ENCODE data around the gene TFAP2A. TPM values are rescaled to one million over a fixed set of nuclear protein-coding genes. Genes with fewer than 3 reads are reported as not detected.

Gene TFAP2A
- polyA plus RNA-seq, 2 of the 4 experiments (the other 2 are of a cell fraction) = 13.1 to 26.9 TPM

GRCh38 chr6:10431423-10432164, 16.7 kb upstream of the TFAP2A start:
- peaks cover 30% of the 10 kb centered on the region for H3K4me1 ChIP-seq
- peak overlapping the region; percentile 7 to 74; a peak in 3 of 6 replicates for H3K27ac ChIP-seq
- ChIA-PET POLR2A (no interaction called here), CTCF (interaction anchor here (1.0 kb wide), 2 partner anchors 8 to 17 kb away, joined by 3 to 4 read pairs; partner anchors contain the start of gene TFAP2A)
- no peaks in the 10 kb centered on the region for H3K9me3 ChIP-seq
- WGBS (ENCODE audit: missing lambda C conversion rate) = 89% methylated on average over 7 of the region's 7 CpGs
- ATAC-seq (no peak), FAIRE-seq (no peak), DNase-seq (ENCODE audit: low read depth in 1 of 2, low spot score in 1 of 2) (no peak)
- no peak overlapping the region for H3K4me3 ChIP-seq
- TF ChIP-seq MAX (IDR thresholded peaks at IDR 0.05) = no peak
- TF ChIP-seq SMC3 (IDR thresholded peaks at IDR 0.05) = no peak
- TF ChIP-seq EP300 (IDR thresholded peaks at IDR 0.05) = no peak
- TF ChIP-seq TFCP2L1 (CRISPR knock-in tag; IDR thresholded peaks at IDR 0.05) = no peak
- no peak for TF ChIP-seq SREBF2 (IDR thresholded peaks at IDR 0.05)
- no peak for TF ChIP-seq JUN (IDR thresholded peaks at IDR 0.05)
- no peak for TF ChIP-seq TP53 (CRISPR knock-in tag; IDR thresholded peaks at IDR 0.05)
- no peak for TF ChIP-seq FOSB (CRISPR knock-in tag; IDR thresholded peaks at IDR 0.05)
- TF ChIP-seq POLR2A (IDR thresholded peaks at IDR 0.05; ENCODE audit: low read length) = no peak
- no peak for TF ChIP-seq HOXB13 (CRISPR knock-in tag; IDR thresholded peaks at IDR 0.05; ENCODE audit: low read depth)
- TF ChIP-seq FOXS1 (CRISPR knock-in tag; IDR thresholded peaks at IDR 0.05) = no peak
- TF ChIP-seq PBX3 (IDR thresholded peaks at IDR 0.05) = no peak
- TF ChIP-seq USF2 (IDR thresholded peaks at IDR 0.05) = no peak
- TF ChIP-seq CHD4 (IDR thresholded peaks at IDR 0.05; ENCODE audit: borderline replicate concordance) = no peak
- TF ChIP-seq REST (IDR thresholded peaks at IDR 0.05) = no peak
- no peak for TF ChIP-seq MAZ (IDR thresholded peaks at IDR 0.05; ENCODE audit: borderline replicate concordance, low read depth, low read length)
- H3K4me2 ChIP-seq = no peak overlapping the region

- DNase-seq (ENCODE audit: low read depth in 1 of 2, low spot score in 1 of 2) (peak in 1 of 2 experiments; percentile 64), ATAC-seq (peak; percentile 77 to 85; a peak in 5 of 6 replicates), FAIRE-seq (no peak)
- peak overlapping the region; percentile 47 for H3K4me2 ChIP-seq
- H3K27ac ChIP-seq = peak overlapping the region; percentile 38 to 74; a peak in 4 of 6 replicates
- H3K9me3 ChIP-seq = no peaks in the 10 kb centered on the region
- peaks cover 33% of the 10 kb centered on the region for H3K4me1 ChIP-seq
- POLR2A ChIA-PET = interaction anchor here (1.1 to 1.4 kb wide), 2 partner anchors 12 to 15 kb away, joined by 3 to 5 read pairs; partner anchors contain the start of gene TFAP2A
- H3K4me3 ChIP-seq = no peak overlapping the region
- TF ChIP-seq RAD21 (conservative IDR thresholded peaks at IDR 0.05 in 1 of 2, IDR thresholded peaks at IDR 0.05 in 1 of 2) = peak; percentile 83 to 88
- peak; percentile 75 for TF ChIP-seq CTCF (IDR thresholded peaks at IDR 0.05)
- TF ChIP-seq SMC3 (IDR thresholded peaks at IDR 0.05) = peak; percentile 79
- TF ChIP-seq HOXB5 (CRISPR knock-in tag; IDR thresholded peaks at IDR 0.05) = no peak
- CTCF ChIA-PET = interaction anchor here (0.6 to 3.5 kb wide), 23 partner anchors 8 to 1930 kb away, joined by 3 to 25 read pairs (median 4); partner anchors contain the start of gene TFAP2A
- 47% methylated on average over 12 of the region's 12 CpGs for WGBS (ENCODE audit: missing lambda C conversion rate)
Measured at GRCh38 chr6:10429638-10430427, 15.0 kb upstream of the TFAP2A start.
